ENCODE data around the gene FARS2.

- TF ChIP-seq, protein P1, sequence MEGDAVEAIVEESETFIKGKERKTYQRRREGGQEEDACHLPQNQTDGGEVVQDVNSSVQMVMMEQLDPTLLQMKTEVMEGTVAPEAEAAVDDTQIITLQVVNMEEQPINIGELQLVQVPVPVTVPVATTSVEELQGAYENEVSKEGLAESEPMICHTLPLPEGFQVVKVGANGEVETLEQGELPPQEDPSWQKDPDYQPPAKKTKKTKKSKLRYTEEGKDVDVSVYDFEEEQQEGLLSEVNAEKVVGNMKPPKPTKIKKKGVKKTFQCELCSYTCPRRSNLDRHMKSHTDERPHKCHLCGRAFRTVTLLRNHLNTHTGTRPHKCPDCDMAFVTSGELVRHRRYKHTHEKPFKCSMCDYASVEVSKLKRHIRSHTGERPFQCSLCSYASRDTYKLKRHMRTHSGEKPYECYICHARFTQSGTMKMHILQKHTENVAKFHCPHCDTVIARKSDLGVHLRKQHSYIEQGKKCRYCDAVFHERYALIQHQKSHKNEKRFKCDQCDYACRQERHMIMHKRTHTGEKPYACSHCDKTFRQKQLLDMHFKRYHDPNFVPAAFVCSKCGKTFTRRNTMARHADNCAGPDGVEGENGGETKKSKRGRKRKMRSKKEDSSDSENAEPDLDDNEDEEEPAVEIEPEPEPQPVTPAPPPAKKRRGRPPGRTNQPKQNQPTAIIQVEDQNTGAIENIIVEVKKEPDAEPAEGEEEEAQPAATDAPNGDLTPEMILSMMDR (IDR thresholded peaks at IDR 0.05) = no peak
- TF ChIP-seq POLR2A (IDR thresholded peaks at IDR 0.05) = no peak
Measured at GRCh38 chr6:5278565-5279120, 17.3 kb downstream of the FARS2 start.

All from esophagus squamous epithelium (tissue), 4 donors.